K562 (cell line): ENCODE measurements around the gene PDCD11. TPM values are rescaled to one million over a fixed set of nuclear protein-coding genes. Genes with fewer than 3 reads are reported as not detected.
A peak's percentile ranks its signal among the peaks of the same experiment; 100 is the strongest.

Source experiments
- ARID1B ChIP-seq: fragments of 450-650 bp; IDR thresholded peaks from 2 replicates; pipeline ENCODE4 v1.6.1; 2016; ENCODE audit warnings: antibody characterized with exemption, mild to moderate bottlenecking, inconsistent platforms
- CLOCK ChIP-seq: fragments of 250-450 bp; sonication (Bioruptor Pico); IDR thresholded peaks from 2 replicates; pipeline ENCODE4 v1.4.0; 2020; ENCODE audit warnings: mild to moderate bottlenecking, moderate library complexity, borderline replicate concordance
- CTBP1 ChIP-seq: fragments of 450-650 bp; IDR thresholded peaks from 2 replicates; pipeline ENCODE4 v1.6.1; 2016; ENCODE audit warnings: borderline replicate concordance
- DMBX1 ChIP-seq: fragments of 250-450 bp; sonication (Bioruptor Pico); IDR thresholded peaks from 2 replicates; pipeline ENCODE4 v1.8.0; 2022; ENCODE audit warnings: inconsistent platforms, mild to moderate bottlenecking, moderate library complexity, borderline replicate concordance
- HOMEZ ChIP-seq: fragments of 250-450 bp; sonication (Bioruptor Pico); IDR thresholded peaks from 2 replicates; pipeline ENCODE4 v1.4.0; 2020; ENCODE audit warnings: mild to moderate bottlenecking, moderate library complexity
- IRF9 ChIP-seq: fragments of 450-650 bp; IDR thresholded peaks from 2 replicates; pipeline ENCODE4 v1.6.1; 2016; ENCODE audit warnings: missing biosample characterization, missing genetic modification characterization
- JUN ChIP-seq, 2 experiments: sonication (generic) in 1 of 2; formaldehyde crosslinking in 1 of 2; IDR thresholded peaks; 2 replicates each; pipeline versions ENCODE4 v1.6.1 to v1.8.0; 2012 to 2022; ENCODE audit warnings: borderline replicate concordance in 2 of 2, mild to moderate bottlenecking in 2 of 2, improper control_type of control experiment in 1 of 2, low read depth in 1 of 2, low read length in 1 of 2, missing genetic modification reagents in 1 of 2
- LEF1 ChIP-seq: fragments of 450-650 bp; IDR thresholded peaks from 2 replicates; pipeline ENCODE4 v1.6.1; 2016; ENCODE audit warnings: mild to moderate bottlenecking
- MCM2 ChIP-seq: fragments of 450-650 bp; IDR thresholded peaks from 2 replicates; pipeline ENCODE4 v1.6.1; 2017; ENCODE audit warnings: low read depth, mild to moderate bottlenecking
- MTA2 ChIP-seq: fragments of 450-650 bp; IDR thresholded peaks from 2 replicates; pipeline ENCODE4 v1.6.1; 2016; ENCODE audit warnings: low read depth
- NR1H2 ChIP-seq: sonication (generic); formaldehyde crosslinking; IDR thresholded peaks from 2 replicates; pipeline ENCODE4 v1.4.0; 2020; ENCODE audit warnings: mild to moderate bottlenecking, missing genetic modification reagents
- NR4A1 ChIP-seq, 2 experiments: fragments of 250-450 bp in 1 of 2; fragments of 450-650 bp in 1 of 2; sonication (Bioruptor Pico) in 1 of 2; IDR thresholded peaks; 2 replicates each; pipeline versions ENCODE4 v1.4.0 to v1.6.1; 2016 to 2020; ENCODE audit warnings: mild to moderate bottlenecking in 2 of 2, missing compliant biosample characterization in 1 of 2, missing genetic modification characterization in 1 of 2, moderate library complexity in 1 of 2
- PPARD ChIP-seq: fragments of 250-450 bp; sonication (Bioruptor Pico); IDR thresholded peaks from 2 replicates; pipeline ENCODE4 v1.8.0; 2022; ENCODE audit warnings: inconsistent platforms, mild to moderate bottlenecking, moderate library complexity
- PTBP1 ChIP-seq: fragments of 200-400 bp; formaldehyde crosslinking; IDR thresholded peaks from 2 replicates; pipeline ENCODE4 v1.6.1; 2017; ENCODE audit warnings: low read depth, low read length
- PYGO2 ChIP-seq: fragments of 450-650 bp; IDR thresholded peaks from 2 replicates; pipeline ENCODE4 v1.6.1; 2016; ENCODE audit warnings: mild to moderate bottlenecking, missing genetic modification characterization, moderate library complexity, missing compliant biosample characterization
- SIRT6 ChIP-seq: IDR thresholded peaks from one replicate; pipeline ENCODE4 v1.6.1; 2012; ENCODE audit warnings: low read depth, mild to moderate bottlenecking, control low read depth, inconsistent platforms, low read length, moderate library complexity
- THRAP3 ChIP-seq: fragments of 450-650 bp; IDR thresholded peaks from 2 replicates; pipeline ENCODE4 v1.6.1; 2016; ENCODE audit warnings: mild to moderate bottlenecking, inconsistent platforms, borderline replicate concordance
- ZNF146 ChIP-seq: IDR thresholded peaks from one replicate; pipeline ENCODE4 v1.6.1; 2018; ENCODE audit warnings: missing compliant biosample characterization; ENCODE audit not compliant: unreplicated experiment
- ZNF408 ChIP-seq: fragments of 250-450 bp; sonication (Bioruptor Pico); IDR thresholded peaks from 2 replicates; pipeline ENCODE4 v1.4.0; 2020; ENCODE audit warnings: low read depth, mild to moderate bottlenecking, moderate library complexity
- ZNF76 ChIP-seq: fragments of 250-450 bp; sonication (Bioruptor Pico); IDR thresholded peaks from 2 replicates; pipeline ENCODE4 v1.4.0; 2020; ENCODE audit warnings: mild to moderate bottlenecking, moderate library complexity, borderline replicate concordance
- polyA plus RNA-seq, 8 experiments: library from polyadenylated mRNA; depleted of rRNA in 4 of 8; stranded (reverse) in 5 of 8; unstranded in 3 of 8; fragments of >200 nt; fragmentation: Nextera tagmentation in 2 of 8; fragmentation: Illumina TruSeq in 1 of 8; extraction: Ambion mirVana in 2 of 8; extraction: Trizol in 1 of 8; gene quantifications; 2 replicates each; pipeline versions ENCODE4 v1.2.1 to v1.2.3, GENCODE V29; 2011 to 2014; ENCODE audit warnings: inconsistent platforms in 1 of 8, missing spikeins in 1 of 8
- total RNA-seq, 7 experiments: library from RNA; depleted of rRNA in 6 of 7; stranded (reverse); fragments of >200 nt in 6 of 7; fragmentation: Illumina TruSeq in 2 of 7; extraction: Trizol in 2 of 7; gene quantifications; 2 replicates each; pipeline versions ENCODE4 v1.2.1 to v1.2.3, GENCODE V29; 2011 to 2021; ENCODE audit warnings: low replicate concordance in 1 of 7
- TF ChIP-seq, protein P1 (sequence below): fragments of 250-450 bp; sonication (Bioruptor Pico); IDR thresholded peaks from 2 replicates; pipeline ENCODE4 v1.8.0; 2021; ENCODE audit warnings: mild to moderate bottlenecking, moderate library complexity

The PDCD11 gene
- total and polyA plus RNA-seq, 9 of the 15 experiments (the other 6 are each of a cell fraction or from before 2014, with no cell fraction given): 14.8 to 73.8 (median 50.0) TPM

DNA sequence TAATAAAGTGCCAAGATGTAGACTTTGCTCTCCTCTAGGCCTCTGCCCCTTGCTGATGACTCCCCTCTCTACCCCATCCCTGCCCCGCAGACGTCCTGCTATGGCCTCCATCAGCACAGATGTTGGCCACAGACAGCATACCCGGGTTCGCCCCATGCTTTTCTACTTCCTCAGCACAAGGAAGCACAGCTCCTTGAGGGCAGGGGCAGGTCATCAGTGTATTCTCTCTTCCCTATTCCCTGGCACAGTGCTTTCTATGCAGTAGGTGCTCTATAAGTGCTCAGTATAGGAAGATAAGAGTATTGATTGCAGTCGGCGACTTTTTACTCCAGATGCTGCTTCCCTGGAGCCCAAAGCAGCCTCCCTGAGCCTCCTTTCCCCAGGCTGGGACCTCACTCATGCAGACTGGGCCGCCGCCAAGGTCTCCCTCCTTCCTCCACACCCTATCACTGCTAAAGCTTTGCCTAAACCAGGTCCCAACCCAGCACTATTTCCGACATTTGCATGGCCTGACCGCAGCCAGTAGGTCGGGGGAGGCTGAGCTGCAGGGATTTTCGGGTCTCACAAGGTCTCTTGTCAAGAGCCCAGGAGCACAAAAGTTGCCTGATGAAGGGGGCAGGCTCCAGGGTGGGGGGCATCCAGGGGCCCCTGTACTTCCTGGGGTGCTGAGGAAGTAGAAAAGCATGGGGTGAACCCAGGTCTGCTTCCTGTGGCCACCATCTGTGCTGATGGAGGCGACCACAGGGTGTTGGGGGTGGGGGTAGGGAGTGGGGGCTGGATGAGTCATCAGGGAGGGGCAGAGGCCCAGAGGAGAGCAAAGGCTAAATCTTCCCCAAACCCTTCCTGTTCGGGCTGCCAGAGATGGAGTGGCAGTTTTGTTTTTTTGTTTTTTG lies 74.6 kb downstream of the PDCD11 start (continued):
- TF ChIP-seq HOMEZ (no peak), CTBP1 (peak; percentile 60; the same call in 1 of the 2 replicates), LEF1 (peak; percentile 30; the same call in 1 of the 2 replicates), ARID1B (peak; percentile 23; the same call in 1 of the 2 replicates), PTBP1 (no peak), JUN (IDR thresholded peaks at IDR 0.05; ENCODE audit: borderline replicate concordance, low read depth, low read length) (peak; percentile 78), JUN (CRISPR knock-in tag; IDR thresholded peaks at IDR 0.05; ENCODE audit: borderline replicate concordance) (no peak), CLOCK (CRISPR knock-in tag) (no peak), ZNF408 (no peak), NR4A1 (CRISPR knock-in tag; IDR thresholded peaks at IDR 0.05) (no peak), NR4A1 (tag; IDR thresholded peaks at IDR 0.05) (no peak), ZNF146 (CRISPR knock-in tag) (no peak), PPARD (CRISPR knock-in tag) (no peak), SIRT6 (no peak), DMBX1 (CRISPR knock-in tag) (no peak), NR1H2 (no peak), THRAP3 (no peak), MCM2 (no peak), PYGO2 (tag) (no peak), IRF9 (tag) (no peak), ZNF76 (no peak), MTA2 (no peak)
- TF ChIP-seq, protein P1, sequence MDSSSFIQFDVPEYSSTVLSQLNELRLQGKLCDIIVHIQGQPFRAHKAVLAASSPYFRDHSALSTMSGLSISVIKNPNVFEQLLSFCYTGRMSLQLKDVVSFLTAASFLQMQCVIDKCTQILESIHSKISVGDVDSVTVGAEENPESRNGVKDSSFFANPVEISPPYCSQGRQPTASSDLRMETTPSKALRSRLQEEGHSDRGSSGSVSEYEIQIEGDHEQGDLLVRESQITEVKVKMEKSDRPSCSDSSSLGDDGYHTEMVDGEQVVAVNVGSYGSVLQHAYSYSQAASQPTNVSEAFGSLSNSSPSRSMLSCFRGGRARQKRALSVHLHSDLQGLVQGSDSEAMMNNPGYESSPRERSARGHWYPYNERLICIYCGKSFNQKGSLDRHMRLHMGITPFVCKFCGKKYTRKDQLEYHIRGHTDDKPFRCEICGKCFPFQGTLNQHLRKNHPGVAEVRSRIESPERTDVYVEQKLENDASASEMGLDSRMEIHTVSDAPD (CRISPR knock-in tag): no peak
